Endothelial cell of umbilical vein (primary cell): ENCODE measurements around the gene RMND5A. TPM values are rescaled to one million over a fixed set of nuclear protein-coding genes. Genes with fewer than 3 reads are reported as not detected.

Experiments used
- BruUV-seq: library from RNA; stranded (reverse); fragments of 400-500 nt; replicated peaks from 2 replicates; lab custom pipeline; 2021; lab: Mats Ljungman, UMichigan
- CTCF ChIA-PET: fragments of 300-600, 350-600 bp; sonication (Branson Sonifier 250); formaldehyde crosslinking; loops from one replicate; lab custom pipeline; 2021; ENCODE audit warnings: antibody characterized with exemption, inconsistent platforms; lab: Charles Lee
- POLR2A ChIA-PET: fragments of 300-600, 350-600 bp; sonication (Branson Sonifier 250); formaldehyde crosslinking; loops from one replicate; lab custom pipeline; 2021; ENCODE audit warnings: antibody characterized with exemption, inconsistent platforms; lab: Charles Lee
- DNase-seq: peaks from one replicate; pipeline ENCODE4 v3.0.0-alpha.2; 2011; ENCODE audit warnings: low read depth, low spot score
- FAIRE-seq: peaks from 2 replicates; lab custom pipeline; 2011; peaks lifted over from hg19 to GRCh38; lab: Jason Lieb, UNC
- H2AFZ ChIP-seq: 2 replicates; pipeline ENCODE4 v1.6.0; 2012; ENCODE audit warnings: low read depth, low read length, control low read depth, inconsistent platforms
- H3K27ac ChIP-seq: 2 replicates; pipeline ENCODE4 v1.5.1; 2011; ENCODE audit warnings: low read depth, mild to moderate bottlenecking, control low read depth, low read length, moderate library complexity; ENCODE audit not compliant: insufficient read depth
- H3K27me3 ChIP-seq, 2 experiments: 2 replicates each; pipeline versions ENCODE4 v1.6.0 to v1.6.1; 2011; ENCODE audit warnings: low read length in 2 of 2, mixed read lengths in 1 of 2; ENCODE audit not compliant: control insufficient read depth in 2 of 2, insufficient read depth in 2 of 2
- H3K36me3 ChIP-seq, 2 experiments: 2 replicates in 1 of 2; 3 replicates in 1 of 2; pipeline ENCODE4 v1.5.1; 2011; ENCODE audit warnings: low read length in 2 of 2, mild to moderate bottlenecking in 1 of 2, moderate library complexity in 1 of 2; ENCODE audit not compliant: control insufficient read depth in 2 of 2, insufficient read depth in 2 of 2; ENCODE audit errors: extremely low read depth in 1 of 2
- H3K4me1 ChIP-seq: 3 replicates; pipeline ENCODE4 v1.5.1; 2011; ENCODE audit warnings: mild to moderate bottlenecking, low read length; ENCODE audit not compliant: control insufficient read depth, insufficient read depth; ENCODE audit errors: extremely low read depth
- H3K4me2 ChIP-seq: 2 replicates; pipeline ENCODE4 v1.6.1; 2011; ENCODE audit warnings: low read length, control low read depth, mixed read lengths; ENCODE audit not compliant: insufficient read depth
- H3K4me3 ChIP-seq, 3 experiments: fragments of 200-600 bp in 1 of 3; sonication (generic), shearing (Covaris generic) in 1 of 3; replicated peaks in 1 of 3; 2 replicates each; pipeline ENCODE4 v1.5.1; 2011 to 2016; ENCODE audit warnings: control low read depth in 3 of 3, low read length in 3 of 3, mild to moderate bottlenecking in 2 of 3, inconsistent platforms in 1 of 3, low read depth in 1 of 3, moderate library complexity in 1 of 3; ENCODE audit not compliant: insufficient read depth in 1 of 3
- H3K79me2 ChIP-seq: 2 replicates; pipeline ENCODE4 v1.6.0; 2012; ENCODE audit warnings: low read length, inconsistent platforms; ENCODE audit not compliant: control insufficient read depth, insufficient read depth
- H3K9ac ChIP-seq: replicated peaks from 2 replicates; pipeline ENCODE3; 2011; ENCODE audit warnings: low read length, control low read depth; ENCODE audit not compliant: insufficient read depth; ENCODE audit errors: extremely low read depth
- H3K9me1 ChIP-seq: replicated peaks from 3 replicates; pipeline ENCODE4 v1.6.0; 2011; ENCODE audit warnings: mild to moderate bottlenecking, low read length; ENCODE audit not compliant: control insufficient read depth, insufficient read depth; ENCODE audit errors: extremely low read depth
- H3K9me3 ChIP-seq: replicated peaks from 2 replicates; pipeline ENCODE4 v1.5.1; 2012; ENCODE audit warnings: low read length, inconsistent platforms; ENCODE audit not compliant: control insufficient read depth, insufficient read depth
- H4K20me1 ChIP-seq: replicated peaks from 2 replicates; pipeline ENCODE3; 2011; ENCODE audit warnings: mild to moderate bottlenecking, low read length; ENCODE audit not compliant: control insufficient read depth, insufficient read depth; ENCODE audit errors: extremely low read depth
- CTCF ChIP-seq, 2 donors: IDR thresholded peaks; 1 replicate in 1 of 2; 2 replicates in 1 of 2; pipeline ENCODE4 v1.5.1; 2011; ENCODE audit warnings: low read length in 2 of 2, mild to moderate bottlenecking in 2 of 2, moderate library complexity in 2 of 2, control low read depth in 1 of 2, inconsistent platforms in 1 of 2, low read depth in 1 of 2; ENCODE audit not compliant: insufficient read depth in 1 of 2; ENCODE audit errors: extremely low read depth in 1 of 2
- EZH2 ChIP-seq: IDR thresholded peaks from 2 replicates; pipeline ENCODE4 v1.6.1; 2012; ENCODE audit warnings: borderline replicate concordance, low read depth, mild to moderate bottlenecking, moderate library complexity, low read length, inconsistent platforms; ENCODE audit not compliant: severe bottlenecking
- FOS ChIP-seq: IDR thresholded peaks from 2 replicates; pipeline ENCODE4 v1.6.1; 2011; ENCODE audit warnings: mild to moderate bottlenecking, low read length, moderate library complexity, borderline replicate concordance; ENCODE audit not compliant: insufficient read depth
- GATA2 ChIP-seq: IDR thresholded peaks from 2 replicates; pipeline ENCODE4 v1.7.0; 2011; ENCODE audit warnings: low read depth, mild to moderate bottlenecking, moderate library complexity, mixed read lengths, low read length; ENCODE audit not compliant: insufficient read length, insufficient read depth
- JUN ChIP-seq: IDR thresholded peaks from 2 replicates; pipeline ENCODE4 v1.6.1; 2011; ENCODE audit warnings: borderline replicate concordance, low read depth; ENCODE audit not compliant: insufficient read length, insufficient read depth
- MAX ChIP-seq: IDR thresholded peaks from 2 replicates; pipeline ENCODE4 v1.6.1; 2011; ENCODE audit not compliant: insufficient read depth, insufficient read length
- MYC ChIP-seq: IDR thresholded peaks from one replicate; pipeline ENCODE4 v1.6.1; 2011; ENCODE audit warnings: mild to moderate bottlenecking, low read depth, low read length
- POLR2A ChIP-seq: IDR thresholded peaks from 2 replicates; pipeline ENCODE4 v1.6.1; 2012; ENCODE audit warnings: low read depth, mild to moderate bottlenecking, control low read depth, low read length
- POLR2AphosphoS5 ChIP-seq: IDR thresholded peaks from 2 replicates; pipeline ENCODE4 v1.6.1; 2012; ENCODE audit warnings: low read depth, mild to moderate bottlenecking, control low read depth, low read length, moderate library complexity; ENCODE audit not compliant: insufficient read depth
- dilution Hi-C: fragments of 300-500 bp; cut with MboI; formaldehyde crosslinking; loops from one replicate; pipeline ENCODE4 v1.15.0; 2019; ENCODE audit warnings: low sequenced_read_pairs; ENCODE audit not compliant: extremely low pct_ligation_motif_present
- intact Hi-C: fragments of 100-400 bp; cut with micrococcal nuclease; formaldehyde crosslinking; loops from one replicate; pipeline ENCODE4 v1.10.0; 2022
- polyA plus RNA-seq, 4 experiments: library from polyadenylated mRNA; depleted of rRNA in 3 of 4; stranded (reverse) in 3 of 4; unstranded in 1 of 4; fragments of >200 nt; gene quantifications; 2 replicates each; pipeline versions ENCODE4 v1.2.1 to v1.2.3, GENCODE V29; 2011 to 2012; ENCODE audit warnings: missing spikeins in 1 of 4
- total RNA-seq: library from RNA; stranded (reverse); gene quantifications from 2 replicates; pipeline ENCODE4 v1.2.3, GENCODE V29; 2021

The RMND5A gene
- total and polyA plus RNA-seq, 2 donors (not counting 3 experiments of a cell fraction or from before 2014, with no cell fraction given): 10.8 to 21.5 TPM

- CTCF ChIA-PET: interaction anchor here (0.9 kb wide), 1 partner anchor 9 kb away, joined by 6 read pairs; no protein-coding TSS in a partner anchor
- H3K36me3 ChIP-seq: no peaks in the 10 kb centered on the region
- no peak for DNase-seq
- H3K9ac ChIP-seq: no peak overlapping the region
- POLR2A ChIA-PET: no interaction called here
- no peaks in the 10 kb centered on the region for H3K9me1 ChIP-seq
- intact Hi-C loops: no loop called here
- H3K79me2 ChIP-seq: no peaks in the 10 kb centered on the region
- no peak overlapping the region for H3K4me2 ChIP-seq
- no peaks in the 10 kb centered on the region for H3K4me1 ChIP-seq
- no peak overlapping the region for H3K27ac ChIP-seq
- H3K9me3 ChIP-seq: no peaks in the 10 kb centered on the region
- TF ChIP-seq MYC: no peak
- TF ChIP-seq MAX: no peak
- no peak for TF ChIP-seq FOS
- TF ChIP-seq JUN: no peak
- TF ChIP-seq EZH2: no peak
- no peaks in the 10 kb centered on the region for H3K27me3 ChIP-seq
- H2AFZ ChIP-seq: no peak overlapping the region
- FAIRE-seq: no peak
- H3K4me3 ChIP-seq: no peak overlapping the region
- no peaks in the 10 kb centered on the region for H4K20me1 ChIP-seq
- dilution Hi-C loops: no loop called here
- no TSS peak for BruUV-seq
Observed at GRCh38 chr2:86686905-86687304, 33.2 kb upstream of the RMND5A start.

- dilution Hi-C loops: no loop called here
- POLR2A ChIA-PET: no interaction called here
Observed at GRCh38 chr2:86695053-86695691, 24.9 kb upstream of the RMND5A start.

More at GRCh38 chr2:86695053-86695691, 24.9 kb upstream of the RMND5A start:
- no peak overlapping the region for H3K9ac ChIP-seq
- CTCF ChIA-PET: no interaction called here
- no peak overlapping the region for H2AFZ ChIP-seq
- no peak overlapping the region for H3K27ac ChIP-seq
- H3K4me1 ChIP-seq: no peaks in the 10 kb centered on the region
- BruUV-seq: no TSS peak
- no peak overlapping the region for H3K4me3 ChIP-seq
- FAIRE-seq (no peak), DNase-seq (no peak)
- no peaks in the 10 kb centered on the region for H3K36me3 ChIP-seq
- no peaks in the 10 kb centered on the region for H3K79me2 ChIP-seq
- H3K4me2 ChIP-seq: no peak overlapping the region
- no peaks in the 10 kb centered on the region for H3K9me1 ChIP-seq
- H4K20me1 ChIP-seq: no peaks in the 10 kb centered on the region
- intact Hi-C loops: no loop called here
- TF ChIP-seq MAX (no peak), CTCF (IDR thresholded peaks at IDR 0.05; ENCODE audit: extremely low read depth in 1 of 2, insufficient read depth in 1 of 2, low read depth in 1 of 2, low read length in 2 of 2) (no peak), GATA2 (no peak), JUN (no peak), POLR2AphosphoS5 (no peak), POLR2A (no peak), FOS (no peak), MYC (no peak), EZH2 (no peak)
- no peaks in the 10 kb centered on the region for H3K27me3 ChIP-seq
- H3K9me3 ChIP-seq: peaks cover 2% of the 10 kb centered on the region
